ENCODE measurements around the gene PRKCA. TPM values are rescaled to one million over a fixed set of nuclear protein-coding genes. Genes with fewer than 3 reads are reported as not detected.
"Not testable (repeated sequence)": the region's sequence is repeated elsewhere in the genome, so short reads cannot be mapped to it uniquely, and the experiment has no call there.

The PRKCA gene
- total RNA-seq, 4 donors from 2014 or later, result 24.5 to 61.9 (median 40.8) TPM

DNA sequence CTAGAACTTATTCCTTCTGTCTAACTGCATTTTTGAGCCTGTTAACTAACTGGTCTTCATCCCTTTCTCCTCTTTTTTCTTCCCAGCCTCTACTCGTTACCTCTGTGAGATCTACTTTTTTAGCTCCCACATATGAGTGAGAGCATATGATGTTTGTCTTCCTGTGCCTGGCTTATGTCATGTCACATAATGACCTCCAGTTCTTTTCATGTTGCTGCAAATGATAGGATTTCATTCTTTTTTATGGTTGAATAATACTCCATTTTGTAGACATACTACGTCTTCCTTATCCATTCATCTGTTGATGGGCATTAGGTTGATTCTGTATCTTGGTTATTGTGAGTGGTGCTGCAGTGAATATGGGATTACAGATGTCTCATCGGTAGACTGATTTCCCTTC, 184.7 kb downstream of the PRKCA start:
- H3K27me3 ChIP-seq, result no peaks in the 10 kb centered on the region
- intact Hi-C loops (cut with DNase I), result no loop called here
- H3K4me3 ChIP-seq, result no peak overlapping the region
- no peaks in the 10 kb centered on the region for H3K36me3 ChIP-seq
- H3K9me3 ChIP-seq, result no peaks in the 10 kb centered on the region
- TF ChIP-seq POLR2AphosphoS5 (IDR thresholded peaks at IDR 0.05), result no peak
- TF ChIP-seq EP300 (IDR thresholded peaks at IDR 0.05), result no peak
- TF ChIP-seq POLR2A (IDR thresholded peaks at IDR 0.05; ENCODE audit: low read depth), result no peak
- TF ChIP-seq, protein P1, sequence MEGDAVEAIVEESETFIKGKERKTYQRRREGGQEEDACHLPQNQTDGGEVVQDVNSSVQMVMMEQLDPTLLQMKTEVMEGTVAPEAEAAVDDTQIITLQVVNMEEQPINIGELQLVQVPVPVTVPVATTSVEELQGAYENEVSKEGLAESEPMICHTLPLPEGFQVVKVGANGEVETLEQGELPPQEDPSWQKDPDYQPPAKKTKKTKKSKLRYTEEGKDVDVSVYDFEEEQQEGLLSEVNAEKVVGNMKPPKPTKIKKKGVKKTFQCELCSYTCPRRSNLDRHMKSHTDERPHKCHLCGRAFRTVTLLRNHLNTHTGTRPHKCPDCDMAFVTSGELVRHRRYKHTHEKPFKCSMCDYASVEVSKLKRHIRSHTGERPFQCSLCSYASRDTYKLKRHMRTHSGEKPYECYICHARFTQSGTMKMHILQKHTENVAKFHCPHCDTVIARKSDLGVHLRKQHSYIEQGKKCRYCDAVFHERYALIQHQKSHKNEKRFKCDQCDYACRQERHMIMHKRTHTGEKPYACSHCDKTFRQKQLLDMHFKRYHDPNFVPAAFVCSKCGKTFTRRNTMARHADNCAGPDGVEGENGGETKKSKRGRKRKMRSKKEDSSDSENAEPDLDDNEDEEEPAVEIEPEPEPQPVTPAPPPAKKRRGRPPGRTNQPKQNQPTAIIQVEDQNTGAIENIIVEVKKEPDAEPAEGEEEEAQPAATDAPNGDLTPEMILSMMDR (IDR thresholded peaks at IDR 0.05), result no peak
- H3K4me1 ChIP-seq, result no peaks in the 10 kb centered on the region
- no peak overlapping the region for H3K27ac ChIP-seq (replicated peaks in 1 of 4)
- no peak for DNase-seq (ENCODE audit: extremely low spot score)
- 94% methylated on average over 3 of the region's 3 CpGs for WGBS

DNA sequence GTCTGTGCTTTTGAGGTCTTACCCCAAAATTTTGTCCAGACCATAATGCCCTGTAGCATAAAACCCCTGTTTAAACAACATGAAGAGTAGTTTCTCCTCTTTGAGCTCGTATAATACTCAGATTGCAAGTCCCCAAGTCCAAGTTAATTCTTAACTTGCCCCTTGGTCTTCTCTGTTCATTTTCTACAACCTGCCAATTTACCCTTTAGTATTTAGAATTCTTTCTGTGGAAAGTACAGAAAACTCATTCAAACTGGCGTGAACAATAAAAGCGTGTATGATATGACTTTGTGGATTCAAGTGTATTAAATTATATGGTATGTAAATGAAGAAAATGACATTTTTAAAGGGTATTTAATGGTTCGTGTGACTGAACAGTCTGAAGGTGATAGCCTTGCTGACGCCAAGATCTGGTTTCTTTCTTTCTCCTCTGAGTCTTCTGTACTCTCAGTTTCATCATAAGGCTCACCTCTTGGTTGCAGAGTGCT, 185.6 kb downstream of the PRKCA start:
- intact Hi-C loops (cut with DNase I), result no loop called here
- H3K36me3 ChIP-seq, result no peaks in the 10 kb centered on the region

DNA sequence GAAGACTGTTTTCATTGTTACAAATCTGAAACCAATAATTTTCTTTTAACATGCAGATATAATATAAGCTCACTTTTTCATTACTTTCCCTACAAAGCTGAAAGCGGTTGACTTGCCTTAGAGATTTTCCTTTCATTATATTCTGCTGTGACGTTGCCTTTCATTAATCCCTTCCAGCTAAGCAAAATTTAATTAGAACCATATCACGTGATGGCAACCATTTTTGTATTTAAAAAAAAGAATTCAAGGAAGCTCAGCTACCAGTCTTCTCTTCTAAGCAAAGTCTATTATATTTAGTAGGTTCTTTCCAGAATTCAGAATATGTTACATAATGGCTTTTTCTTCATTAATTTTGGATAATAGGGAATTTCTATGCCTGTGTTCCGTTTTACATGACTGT, 186.5 kb downstream of the PRKCA start:
- no peak overlapping the region for H3K4me3 ChIP-seq
- H3K9me3 ChIP-seq, result no peaks in the 10 kb centered on the region
- H3K27ac ChIP-seq (replicated peaks in 1 of 4), result no peak overlapping the region
- no peaks in the 10 kb centered on the region for H3K27me3 ChIP-seq
- intact Hi-C loops (cut with DNase I), result no loop called here
- no peak for TF ChIP-seq EP300 (IDR thresholded peaks at IDR 0.05)
- H3K36me3 ChIP-seq, result no peaks in the 10 kb centered on the region
- WGBS, result 85% methylated on average over 4 of the region's 4 CpGs
- peaks cover 0 to 7% (median 5%) of the 10 kb centered on the region in 4 donors for H3K4me1 ChIP-seq
- DNase-seq (ENCODE audit: extremely low spot score), result no peak

More for the DNA sequence above, 185.6 kb downstream of the PRKCA start:
- Histone ChIP-seq H3K27me3 (no peaks in the 10 kb centered on the region), H3K4me1 (peaks cover 0 to 5% (median 5%) of the 10 kb centered on the region in 4 donors), H3K27ac (replicated peaks in 1 of 4) (no peak overlapping the region), H3K9me3 (no peaks in the 10 kb centered on the region), H3K4me3 (no peak overlapping the region)
- TF ChIP-seq POLR2A (IDR thresholded peaks at IDR 0.05; ENCODE audit: low read depth) (no peak), EP300 (IDR thresholded peaks at IDR 0.05) (no peak)
- TF ChIP-seq, protein P1 (IDR thresholded peaks at IDR 0.05), result no peak
- no peak for DNase-seq (ENCODE audit: extremely low spot score)
- 90% methylated on average over 5 of the region's 5 CpGs for WGBS

DNA sequence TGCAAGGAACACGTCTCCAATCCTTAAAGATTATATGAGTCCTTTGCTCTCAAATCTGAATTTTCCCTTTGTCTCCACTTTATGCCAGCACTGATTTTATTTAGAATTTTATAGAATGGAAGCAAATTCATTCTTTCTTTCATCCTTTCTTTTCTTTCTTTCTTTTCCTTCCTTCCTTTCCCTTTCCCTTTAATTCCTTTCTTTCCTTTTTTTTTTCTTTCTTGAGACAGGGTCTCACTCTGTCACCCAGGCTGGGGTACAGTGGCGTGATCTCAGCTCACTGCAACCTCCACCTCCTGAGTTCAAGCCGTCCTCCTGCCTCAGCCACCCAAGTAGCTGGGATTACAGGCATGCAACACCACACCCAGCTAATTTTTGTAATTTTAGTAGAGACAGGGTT, 187.2 kb downstream of the PRKCA start:
- H3K27me3 ChIP-seq; H3K36me3 ChIP-seq; H3K4me1 ChIP-seq; H3K27ac ChIP-seq (replicated peaks in 1 of 4); intact Hi-C loops (cut with DNase I); DNase-seq (ENCODE audit: extremely low spot score); H3K4me3 ChIP-seq; H3K9me3 ChIP-seq: not testable (repeated sequence)
- WGBS, result 93% methylated on average over 3 of the region's 3 CpGs

DNA sequence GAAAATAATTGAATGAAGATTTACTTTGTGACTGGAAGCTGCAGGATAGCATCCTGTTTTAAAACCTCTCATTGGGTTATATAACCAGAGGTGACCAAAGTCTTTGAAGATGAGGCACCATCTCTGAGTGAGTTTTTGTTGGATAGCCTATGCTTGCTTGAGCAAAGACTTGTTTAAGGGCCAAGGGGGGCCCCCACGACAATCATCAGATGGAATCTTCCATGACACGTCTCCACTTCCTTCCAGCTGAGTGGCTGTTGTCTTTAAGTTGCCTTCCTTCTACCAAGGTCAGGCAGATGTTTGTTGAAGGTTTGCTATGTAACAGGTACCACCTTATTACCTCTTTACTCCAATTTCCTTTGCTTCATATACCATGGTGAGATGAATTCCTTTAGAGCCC, 188.8 kb downstream of the PRKCA start:
- Histone ChIP-seq H3K27me3 (no peaks in the 10 kb centered on the region), H3K27ac (replicated peaks in 1 of 4) (no peak overlapping the region), H3K4me1 (peaks cover 0 to 7% (median 5%) of the 10 kb centered on the region in 4 donors), H3K36me3 (no peaks in the 10 kb centered on the region), H3K4me3 (no peak overlapping the region), H3K9me3 (no peaks in the 10 kb centered on the region)
- no peak for TF ChIP-seq POLR2A (IDR thresholded peaks at IDR 0.05; ENCODE audit: low read depth)
- TF ChIP-seq, protein P1 (IDR thresholded peaks at IDR 0.05), result no peak
- TF ChIP-seq POLR2AphosphoS5 (IDR thresholded peaks at IDR 0.05), result no peak
- TF ChIP-seq EP300 (IDR thresholded peaks at IDR 0.05), result no peak
- WGBS, result 95% methylated on average over 2 of the region's 2 CpGs
- intact Hi-C loops (cut with DNase I), result no loop called here
- DNase-seq (ENCODE audit: extremely low spot score), result no peak

DNA sequence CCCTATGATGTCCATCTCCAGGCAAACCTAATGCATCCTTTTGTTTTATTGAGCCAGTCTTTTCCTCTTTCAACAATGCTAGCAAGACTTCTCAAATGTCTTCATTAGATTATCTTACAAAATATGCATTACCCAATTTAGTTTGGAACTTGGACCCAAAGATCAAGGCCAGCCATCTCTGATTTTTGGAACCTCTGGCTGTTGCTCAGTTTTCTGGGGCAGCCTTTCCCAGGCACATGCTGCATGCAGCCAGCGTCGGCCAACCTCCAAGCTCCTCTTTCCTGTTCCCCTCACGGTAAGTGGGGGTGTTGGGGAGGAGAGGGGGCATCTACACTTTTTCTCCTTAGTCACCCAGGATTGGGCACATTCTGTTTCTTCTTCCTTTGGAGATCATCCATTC, 189.3 kb downstream of the PRKCA start:
- TF ChIP-seq POLR2AphosphoS5 (IDR thresholded peaks at IDR 0.05) (no peak), EP300 (IDR thresholded peaks at IDR 0.05) (no peak), POLR2A (IDR thresholded peaks at IDR 0.05; ENCODE audit: low read depth) (no peak)
- TF ChIP-seq, protein P1 (IDR thresholded peaks at IDR 0.05), result no peak
- intact Hi-C loops (cut with DNase I), result no loop called here
- DNase-seq (ENCODE audit: extremely low spot score), result no peak
- no peak overlapping the region for H3K4me3 ChIP-seq
- no peaks in the 10 kb centered on the region for H3K36me3 ChIP-seq
- peaks cover 0 to 7% (median 5%) of the 10 kb centered on the region in 4 donors for H3K4me1 ChIP-seq
- no peak overlapping the region for H3K27ac ChIP-seq (replicated peaks in 1 of 4)
- H3K9me3 ChIP-seq, result no peaks in the 10 kb centered on the region
- 86% methylated on average over 3 of the region's 3 CpGs for WGBS
- H3K27me3 ChIP-seq, result no peaks in the 10 kb centered on the region
